WTC11 (cell line): ENCODE measurements around the gene SPAG8. TPM values are rescaled to one million over a fixed set of nuclear protein-coding genes. Genes with fewer than 3 reads are reported as not detected.

Experiments
- ATAC-seq: fragments of 200-7000 bp; cut with Tn5 transposase; 2 replicates; pipeline ENCODE4 v1.10.0; 2021; ENCODE audit warnings: mild to moderate bottlenecking, moderate library complexity
- CTCF ChIA-PET: fragments of 300-600 bp; sonication (Branson Sonifier 250); formaldehyde crosslinking; loops from one replicate; lab custom pipeline; 2021; ENCODE audit warnings: antibody characterized with exemption; lab: Charles Lee
- POLR2A ChIA-PET: fragments of 350-600 bp; sonication (Branson Sonifier 250); formaldehyde crosslinking; loops from one replicate; lab custom pipeline; 2021; ENCODE audit warnings: antibody characterized with exemption; lab: Charles Lee
- DNase-seq: peaks from one replicate; pipeline ENCODE4 v3.0.0; 2021; ENCODE audit warnings: low spot score
- H3K27ac Mint-ChIP-seq: 2 replicates; pipeline ENCODE4 v1.8.0; 2021; ENCODE audit warnings: mixed read lengths
- H3K27me3 Mint-ChIP-seq: 2 replicates; pipeline ENCODE4 v1.8.0; 2021; ENCODE audit warnings: low read depth, mild to moderate bottlenecking, moderate library complexity, mixed read lengths
- H3K36me3 Mint-ChIP-seq: 2 replicates; pipeline ENCODE4 v1.8.0; 2021; ENCODE audit warnings: mixed read lengths
- H3K4me1 Mint-ChIP-seq: 2 replicates; pipeline ENCODE4 v1.8.0; 2022; ENCODE audit warnings: mixed read lengths
- H3K4me3 Mint-ChIP-seq: 2 replicates; pipeline ENCODE4 v1.8.0; 2021; ENCODE audit warnings: mild to moderate bottlenecking, moderate library complexity, mixed read lengths
- H3K9me3 Mint-ChIP-seq: 2 replicates; pipeline ENCODE4 v1.8.0; 2021; ENCODE audit warnings: mixed read lengths
- CTCF ChIP-seq: fragments of 200-600 bp; IDR thresholded peaks from 2 replicates; pipeline ENCODE4 v1.8.0; 2022; ENCODE audit warnings: antibody characterized with exemption
- GRHL2 ChIP-seq: fragments of 250-450 bp; sonication (Bioruptor Pico); IDR thresholded peaks from 2 replicates; pipeline ENCODE4 v1.8.0; 2022; ENCODE audit warnings: mild to moderate bottlenecking, moderate library complexity; ENCODE audit not compliant: insufficient replicate concordance, severe bottlenecking
- KAT7 ChIP-seq: sonication (generic); formaldehyde crosslinking; IDR thresholded peaks from 2 replicates; pipeline ENCODE4 v1.8.1; 2023; ENCODE audit warnings: missing genetic modification reagents, mild to moderate bottlenecking, borderline replicate concordance
- total RNA-seq: library from RNA; stranded (reverse); gene quantifications from 3 replicates; pipeline ENCODE4 v1.2.3, GENCODE V29; 2021
- TF ChIP-seq, protein P1 (sequence below): sonication (generic); formaldehyde crosslinking; IDR thresholded peaks from 2 replicates; pipeline ENCODE4 v1.8.1; 2023; ENCODE audit warnings: mild to moderate bottlenecking, moderate library complexity, missing genetic modification reagents
- TF ChIP-seq, protein P2 (sequence below): sonication (generic); formaldehyde crosslinking; IDR thresholded peaks from 2 replicates; pipeline ENCODE4 v1.8.0; 2022; ENCODE audit warnings: missing genetic modification reagents

The SPAG8 gene
- total RNA-seq, 1 experiment from 2014 or later = 0.72 TPM

DNA sequence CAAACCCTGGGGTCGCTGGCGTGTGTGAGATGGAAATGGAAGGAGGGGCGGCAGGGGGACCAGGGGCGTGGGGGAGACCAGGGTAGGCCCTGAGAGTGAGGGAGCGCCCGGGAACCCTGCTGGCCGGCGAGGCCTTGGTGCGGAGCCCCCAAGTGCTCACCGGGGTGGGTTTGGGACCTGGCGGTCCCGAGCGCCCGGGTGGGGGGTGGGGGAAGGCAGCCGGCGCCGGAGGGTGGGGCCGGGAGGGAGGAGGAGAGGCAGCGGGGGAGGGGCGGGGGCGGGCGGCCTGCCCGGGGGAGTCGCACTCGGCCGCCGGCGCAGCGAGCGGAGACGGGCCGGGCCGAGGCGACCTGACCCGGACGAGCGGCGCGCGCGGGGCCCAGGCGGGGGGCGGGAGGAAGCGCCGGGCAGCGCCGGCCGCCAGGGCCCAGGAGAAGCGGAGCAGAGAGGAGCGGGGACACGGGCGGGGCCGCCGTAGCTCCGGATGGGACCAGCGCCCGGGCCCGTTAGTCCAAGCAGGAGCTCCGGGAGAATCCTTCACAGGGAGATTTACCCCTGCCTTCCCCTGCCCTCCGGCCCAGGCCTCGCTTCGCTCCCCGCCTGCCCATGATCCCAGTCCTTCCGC, 20.7 kb downstream of the SPAG8 start, which contains the start of gene NPR2:
NPR2 (plus strand) TSS at position 295 of the 625 bp plus-strand sequence. CDS start 818 bp downstream, outside the sequence.
- Mint-ChIP-seq H3K4me3 (peak within 1 kb of the TSS; percentile 90), H3K27me3 (peaks cover 3% of the 10 kb centered on the region; the same call in 1 of the 2 replicates), H3K27ac (no peak within 1 kb of the TSS), H3K36me3 (peaks cover 7% of the 10 kb centered on the region; the same call in 1 of the 2 replicates), H3K4me1 (peaks cover 12% of the 10 kb centered on the region), H3K9me3 (no peaks in the 10 kb centered on the region)
- DNase-seq (peak; percentile 49), ATAC-seq (peak; percentile 38)
- TF ChIP-seq, protein P1, sequence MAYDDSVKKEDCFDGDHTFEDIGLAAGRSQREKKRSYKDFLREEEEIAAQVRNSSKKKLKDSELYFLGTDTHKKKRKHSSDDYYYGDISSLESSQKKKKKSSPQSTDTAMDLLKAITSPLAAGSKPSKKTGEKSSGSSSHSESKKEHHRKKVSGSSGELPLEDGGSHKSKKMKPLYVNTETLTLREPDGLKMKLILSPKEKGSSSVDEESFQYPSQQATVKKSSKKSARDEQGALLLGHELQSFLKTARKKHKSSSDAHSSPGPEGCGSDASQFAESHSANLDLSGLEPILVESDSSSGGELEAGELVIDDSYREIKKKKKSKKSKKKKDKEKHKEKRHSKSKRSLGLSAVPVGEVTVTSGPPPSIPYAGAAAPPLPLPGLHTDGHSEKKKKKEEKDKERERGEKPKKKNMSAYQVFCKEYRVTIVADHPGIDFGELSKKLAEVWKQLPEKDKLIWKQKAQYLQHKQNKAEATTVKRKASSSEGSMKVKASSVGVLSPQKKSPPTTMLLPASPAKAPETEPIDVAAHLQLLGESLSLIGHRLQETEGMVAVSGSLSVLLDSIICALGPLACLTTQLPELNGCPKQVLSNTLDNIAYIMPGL (CRISPR knock-in tag) = 0 out of 2 replicates have a peak, but pooled peaks have one; percentile 4
- TF ChIP-seq KAT7 (CRISPR knock-in tag) = no peak
- POLR2A ChIA-PET = interaction anchor here (0.6 to 0.8 kb wide), 2 partner anchors 26 to 187 kb away, joined by 3 to 4 read pairs; partner anchors contain the start of gene TESK1
- CTCF ChIA-PET = interaction anchor here (0.6 to 5.9 kb wide), 11 partner anchors 21 to 163 kb away, joined by 3 to 143 read pairs (median 6); partner anchors contain the start of genes HINT2, SPAAR and SPAG8

- Mint-ChIP-seq H3K27me3 (peaks cover 3% of the 10 kb centered on the region; the same call in 1 of the 2 replicates), H3K27ac (no peak overlapping the region; the same call in 1 of the 2 replicates)
- POLR2A ChIA-PET = interaction anchor here (0.9 to 1.4 kb wide), 5 partner anchors 23 to 94 kb away, joined by 3 to 9 read pairs (median 3); partner anchors contain the start of genes FAM221B, HINT2 and TMEM8B
Measured at GRCh38 chr9:35790385-35791296, 21.4 kb downstream of the SPAG8 start.

More at GRCh38 chr9:35790385-35791296, 21.4 kb downstream of the SPAG8 start:
- ATAC-seq = peak; percentile 84
- peaks cover 12% of the 10 kb centered on the region; the same call in 1 of the 2 replicates for H3K36me3 Mint-ChIP-seq
- no peaks in the 10 kb centered on the region for H3K9me3 Mint-ChIP-seq
- TF ChIP-seq, protein P2, sequence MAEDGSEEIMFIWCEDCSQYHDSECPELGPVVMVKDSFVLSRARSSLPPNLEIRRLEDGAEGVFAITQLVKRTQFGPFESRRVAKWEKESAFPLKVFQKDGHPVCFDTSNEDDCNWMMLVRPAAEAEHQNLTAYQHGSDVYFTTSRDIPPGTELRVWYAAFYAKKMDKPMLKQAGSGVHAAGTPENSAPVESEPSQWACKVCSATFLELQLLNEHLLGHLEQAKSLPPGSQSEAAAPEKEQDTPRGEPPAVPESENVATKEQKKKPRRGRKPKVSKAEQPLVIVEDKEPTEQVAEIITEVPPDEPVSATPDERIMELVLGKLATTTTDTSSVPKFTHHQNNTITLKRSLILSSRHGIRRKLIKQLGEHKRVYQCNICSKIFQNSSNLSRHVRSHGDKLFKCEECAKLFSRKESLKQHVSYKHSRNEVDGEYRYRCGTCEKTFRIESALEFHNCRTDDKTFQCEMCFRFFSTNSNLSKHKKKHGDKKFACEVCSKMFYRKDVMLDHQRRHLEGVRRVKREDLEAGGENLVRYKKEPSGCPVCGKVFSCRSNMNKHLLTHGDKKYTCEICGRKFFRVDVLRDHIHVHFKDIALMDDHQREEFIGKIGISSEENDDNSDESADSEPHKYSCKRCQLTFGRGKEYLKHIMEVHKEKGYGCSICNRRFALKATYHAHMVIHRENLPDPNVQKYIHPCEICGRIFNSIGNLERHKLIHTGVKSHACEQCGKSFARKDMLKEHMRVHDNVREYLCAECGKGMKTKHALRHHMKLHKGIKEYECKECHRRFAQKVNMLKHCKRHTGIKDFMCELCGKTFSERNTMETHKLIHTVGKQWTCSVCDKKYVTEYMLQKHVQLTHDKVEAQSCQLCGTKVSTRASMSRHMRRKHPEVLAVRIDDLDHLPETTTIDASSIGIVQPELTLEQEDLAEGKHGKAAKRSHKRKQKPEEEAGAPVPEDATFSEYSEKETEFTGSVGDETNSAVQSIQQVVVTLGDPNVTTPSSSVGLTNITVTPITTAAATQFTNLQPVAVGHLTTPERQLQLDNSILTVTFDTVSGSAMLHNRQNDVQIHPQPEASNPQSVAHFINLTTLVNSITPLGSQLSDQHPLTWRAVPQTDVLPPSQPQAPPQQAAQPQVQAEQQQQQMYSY (CRISPR knock-in tag) = 0 out of 2 replicates have a peak, but pooled peaks have one; percentile 15
- TF ChIP-seq CTCF = peak; percentile 67
- TF ChIP-seq GRHL2 = no peak
- peak overlapping the region; percentile 90 for H3K4me3 Mint-ChIP-seq
- peak; percentile 69 for DNase-seq
- CTCF ChIA-PET = interaction anchor here (0.5 to 5.9 kb wide), 77 partner anchors 8 to 1198 kb away, joined by 3 to 143 read pairs (median 5); partner anchors contain the start of genes ARHGEF39, CCDC107, CREB3 and FAM221B
- H3K4me1 Mint-ChIP-seq = peaks cover 11% of the 10 kb centered on the region
